PC-3 (cell line): Measurements from ENCODE around the gene SLC10A7. TPM values are rescaled to one million over a fixed set of nuclear protein-coding genes. Genes with fewer than 3 reads are reported as not detected.

Experiments
- ATAC-seq: fragments of 200-7000 bp; cut with Tn5 transposase; 2 replicates; pipeline ENCODE4 v1.9.1; 2020; ENCODE audit warnings: mild to moderate bottlenecking, moderate library complexity
- BruUV-seq: library from RNA; stranded (reverse); fragments of 400-500 nt; replicated peaks from 2 replicates; lab custom pipeline; 2021; lab: Mats Ljungman, UMichigan
- CTCF ChIA-PET: fragments of 300-600 bp; sonication (Branson Sonifier 250); formaldehyde crosslinking; loops from one replicate; lab custom pipeline; 2022; ENCODE audit warnings: antibody characterized with exemption; lab: Charles Lee
- POLR2A ChIA-PET: fragments of 300-600 bp; sonication (Branson Sonifier 250); formaldehyde crosslinking; loops from one replicate; lab custom pipeline; 2022; ENCODE audit warnings: antibody characterized with exemption; ENCODE audit not compliant: unreplicated experiment; lab: Charles Lee
- DNase-seq: peaks from one replicate; pipeline ENCODE4 v3.0.0-alpha.2; 2015
- H2AFZ ChIP-seq: fragments of 300-600 bp; sonication (generic); 2 replicates; pipeline ENCODE4 v1.6.0; 2016; ENCODE audit warnings: antibody characterized with exemption, low read length
- H3F3A ChIP-seq: fragments of 300-600 bp; sonication (generic); one replicate; pipeline ENCODE4 v1.6.0; 2017; ENCODE audit warnings: antibody characterized with exemption, low read length, control low read depth, mild to moderate bottlenecking; ENCODE audit not compliant: unreplicated experiment
- H3K27ac ChIP-seq: fragments of 300-600 bp; sonication (generic); 2 replicates; pipeline ENCODE4 v1.5.1; 2016; ENCODE audit warnings: mild to moderate bottlenecking, low read length
- H3K27me3 ChIP-seq: fragments of 300-600 bp; sonication (generic); 2 replicates; pipeline ENCODE4 v1.6.1; 2016; ENCODE audit warnings: low read length, mixed read lengths
- H3K36me3 ChIP-seq: fragments of 300-600 bp; sonication (generic); 2 replicates; pipeline ENCODE4 v1.6.1; 2016; ENCODE audit warnings: low read depth, mixed run types, low read length, mixed read lengths
- H3K4me1 ChIP-seq: fragments of 300-600 bp; sonication (generic); 2 replicates; pipeline ENCODE4 v1.5.1; 2016; ENCODE audit warnings: low read length; ENCODE audit not compliant: insufficient read depth
- H3K4me2 ChIP-seq: fragments of 300-600 bp; sonication (generic); 2 replicates; pipeline ENCODE4 v1.6.0; 2016; ENCODE audit warnings: low read length
- H3K4me3 ChIP-seq: fragments of 300-600 bp; sonication (generic); 2 replicates; pipeline ENCODE4 v1.5.1; 2016; ENCODE audit warnings: mild to moderate bottlenecking, low read length, mixed read lengths
- H3K79me2 ChIP-seq: fragments of 300-600 bp; sonication (generic); 2 replicates; pipeline ENCODE4 v1.6.1; 2017; ENCODE audit warnings: low read length, mixed read lengths
- H3K9ac ChIP-seq: fragments of 300-600 bp; sonication (generic); 2 replicates; pipeline ENCODE4 v1.6.0; 2016; ENCODE audit warnings: mild to moderate bottlenecking, low read length
- H3K9me2 ChIP-seq: fragments of 300-600 bp; sonication (generic); replicated peaks from 2 replicates; pipeline ENCODE4 v1.6.1; 2016; ENCODE audit warnings: mixed run types, low read length, mixed read lengths
- H3K9me3 ChIP-seq: fragments of 300-600 bp; sonication (generic); 2 replicates; pipeline ENCODE4 v1.6.1; 2016; ENCODE audit warnings: low read length, mixed read lengths
- H4K20me1 ChIP-seq: fragments of 300-600 bp; sonication (generic); 2 replicates; pipeline ENCODE4 v1.6.1; 2016; ENCODE audit warnings: low read length, mixed read lengths
- EZH2 ChIP-seq: fragments of 300-600 bp; sonication (generic); IDR thresholded peaks from one replicate; pipeline ENCODE4 v1.6.1; 2017; ENCODE audit warnings: antibody characterized with exemption, mild to moderate bottlenecking, low read length; ENCODE audit not compliant: unreplicated experiment
- EZH2phosphoT487 ChIP-seq: fragments of 300-600 bp; sonication (generic); IDR thresholded peaks from 2 replicates; pipeline ENCODE4 v1.6.1; 2018; ENCODE audit warnings: mild to moderate bottlenecking, antibody characterized with exemption, low read length, borderline replicate concordance
- intact Hi-C: fragments of 100-400 bp; cut with micrococcal nuclease; formaldehyde crosslinking; loops from 2 replicates; pipeline ENCODE4 v1.9.0; 2023
- total RNA-seq: library from RNA; depleted of rRNA; stranded (reverse); fragments of >200 nt; gene quantifications from 2 replicates; pipeline ENCODE4 v1.2.3, GENCODE V29; 2014
- TF ChIP-seq, protein P1 (sequence below): fragments of 300-600 bp; sonication (generic); conservative IDR thresholded peaks from 2 replicates; pipeline ENCODE4 v1.5.1; 2017; ENCODE audit warnings: antibody characterized with exemption, low read depth, mild to moderate bottlenecking, low read length

SLC10A7 gene
- total RNA-seq, 1 experiment from 2014 or later, result 9.1 TPM

DNA sequence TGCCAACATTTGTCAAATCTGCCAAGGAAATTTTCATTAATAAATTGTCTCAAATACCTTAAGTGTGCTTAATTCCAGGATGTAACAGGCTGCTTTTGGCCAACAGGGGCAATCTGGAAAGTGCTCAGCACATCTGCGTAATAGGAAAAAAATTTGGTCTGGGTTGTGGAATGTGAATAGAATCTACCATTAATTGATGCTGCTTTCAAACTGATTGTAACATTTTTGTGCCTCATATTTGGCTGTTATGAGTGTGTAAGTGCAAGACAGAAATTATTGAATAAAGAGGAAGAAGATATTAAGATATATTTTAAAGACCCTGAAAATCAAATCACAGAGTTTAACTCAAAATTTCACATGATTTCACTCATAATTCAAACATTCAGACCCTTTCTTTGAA, 266.3 kb downstream of the SLC10A7 start:
- H3K9ac ChIP-seq, result no peak overlapping the region
- no peak for DNase-seq
- TF ChIP-seq EZH2 (no peak), EZH2phosphoT487 (no peak)
- TF ChIP-seq, protein P1, sequence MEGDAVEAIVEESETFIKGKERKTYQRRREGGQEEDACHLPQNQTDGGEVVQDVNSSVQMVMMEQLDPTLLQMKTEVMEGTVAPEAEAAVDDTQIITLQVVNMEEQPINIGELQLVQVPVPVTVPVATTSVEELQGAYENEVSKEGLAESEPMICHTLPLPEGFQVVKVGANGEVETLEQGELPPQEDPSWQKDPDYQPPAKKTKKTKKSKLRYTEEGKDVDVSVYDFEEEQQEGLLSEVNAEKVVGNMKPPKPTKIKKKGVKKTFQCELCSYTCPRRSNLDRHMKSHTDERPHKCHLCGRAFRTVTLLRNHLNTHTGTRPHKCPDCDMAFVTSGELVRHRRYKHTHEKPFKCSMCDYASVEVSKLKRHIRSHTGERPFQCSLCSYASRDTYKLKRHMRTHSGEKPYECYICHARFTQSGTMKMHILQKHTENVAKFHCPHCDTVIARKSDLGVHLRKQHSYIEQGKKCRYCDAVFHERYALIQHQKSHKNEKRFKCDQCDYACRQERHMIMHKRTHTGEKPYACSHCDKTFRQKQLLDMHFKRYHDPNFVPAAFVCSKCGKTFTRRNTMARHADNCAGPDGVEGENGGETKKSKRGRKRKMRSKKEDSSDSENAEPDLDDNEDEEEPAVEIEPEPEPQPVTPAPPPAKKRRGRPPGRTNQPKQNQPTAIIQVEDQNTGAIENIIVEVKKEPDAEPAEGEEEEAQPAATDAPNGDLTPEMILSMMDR, result no peak

GRCh38 chr4:146252969-146253611, 268.6 kb downstream of the SLC10A7 start:
- Histone ChIP-seq H3K27ac (no peak overlapping the region), H2AFZ (no peak overlapping the region)
- CTCF ChIA-PET, result no interaction called here

More for the DNA sequence above, 266.3 kb downstream of the SLC10A7 start:
- ChIA-PET POLR2A (no interaction called here), CTCF (no interaction called here)
- no peak for ATAC-seq
- H3K4me2 ChIP-seq, result no peak overlapping the region
- no peaks in the 10 kb centered on the region for H4K20me1 ChIP-seq
- no peak overlapping the region for H3K27ac ChIP-seq
- intact Hi-C loops, result no loop called here
- H3K36me3 ChIP-seq, result no peaks in the 10 kb centered on the region
- BruUV-seq, result no TSS peak
- no peaks in the 10 kb centered on the region for H3K79me2 ChIP-seq
- no peaks in the 10 kb centered on the region for H3K9me2 ChIP-seq
- no peaks in the 10 kb centered on the region for H3K9me3 ChIP-seq
- no peak overlapping the region for H2AFZ ChIP-seq
- peaks cover 4% of the 10 kb centered on the region; the same call in 1 of the 2 replicates for H3K4me1 ChIP-seq
- no peak overlapping the region for H3K4me3 ChIP-seq
- H3F3A ChIP-seq, result no peaks in the 10 kb centered on the region
- H3K27me3 ChIP-seq, result no peaks in the 10 kb centered on the region

DNA sequence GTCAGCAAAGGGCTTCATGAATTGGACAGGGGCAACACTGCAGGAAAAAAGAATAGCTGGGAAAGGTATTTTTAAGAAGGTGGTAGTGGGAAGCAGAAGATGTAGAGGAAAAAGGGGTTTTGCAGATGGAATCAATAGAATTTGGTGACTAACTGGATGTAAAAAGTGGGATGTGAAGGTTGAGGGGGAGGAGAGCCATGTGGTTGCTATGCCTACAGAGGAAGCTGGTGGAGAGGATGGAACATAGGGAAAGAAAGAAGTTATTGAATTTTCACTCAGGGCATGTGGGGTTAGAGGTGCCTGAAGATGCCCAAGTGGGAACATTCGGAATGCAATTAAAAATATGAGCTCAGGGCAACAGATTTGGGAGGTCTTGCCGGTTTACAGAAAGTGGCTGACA, 274.4 kb downstream of the SLC10A7 start:
- no peaks in the 10 kb centered on the region for H3K36me3 ChIP-seq
- H3F3A ChIP-seq, result no peaks in the 10 kb centered on the region
- TF ChIP-seq EZH2phosphoT487, result no peak
- TF ChIP-seq, protein P1, result no peak
- H3K9ac ChIP-seq, result no peak overlapping the region
- no peaks in the 10 kb centered on the region for H3K9me3 ChIP-seq
- BruUV-seq, result no TSS peak
- intact Hi-C loops, result no loop called here
- ChIA-PET CTCF (no interaction called here), POLR2A (no interaction called here)
- H3K27me3 ChIP-seq, result no peaks in the 10 kb centered on the region
- DNase-seq (no peak), ATAC-seq (no peak)
- H3K79me2 ChIP-seq, result no peaks in the 10 kb centered on the region
- H4K20me1 ChIP-seq, result no peaks in the 10 kb centered on the region
- no peak overlapping the region for H3K4me3 ChIP-seq
- peaks cover 8% of the 10 kb centered on the region for H3K4me1 ChIP-seq
- no peak overlapping the region for H2AFZ ChIP-seq
- H3K4me2 ChIP-seq, result no peak overlapping the region
- no peaks in the 10 kb centered on the region for H3K9me2 ChIP-seq
- H3K27ac ChIP-seq, result no peak overlapping the region

More at GRCh38 chr4:146252969-146253611, 268.6 kb downstream of the SLC10A7 start:
- POLR2A ChIA-PET, result no interaction called here
- H3K9me3 ChIP-seq, result no peaks in the 10 kb centered on the region
- H3K9me2 ChIP-seq, result no peaks in the 10 kb centered on the region
- H3K79me2 ChIP-seq, result no peaks in the 10 kb centered on the region
- no peak for DNase-seq
- no TSS peak for BruUV-seq
- TF ChIP-seq, protein P1, result no peak
- TF ChIP-seq EZH2phosphoT487 (no peak), EZH2 (no peak)
- no peak overlapping the region for H3K4me3 ChIP-seq
- H3K4me2 ChIP-seq, result no peak overlapping the region
- no peaks in the 10 kb centered on the region for H3F3A ChIP-seq
- ATAC-seq, result peak; percentile 42
- H4K20me1 ChIP-seq, result no peaks in the 10 kb centered on the region
- no peaks in the 10 kb centered on the region for H3K36me3 ChIP-seq
- intact Hi-C loops, result no loop called here
- no peaks in the 10 kb centered on the region for H3K27me3 ChIP-seq
- H3K4me1 ChIP-seq, result no peaks in the 10 kb centered on the region
- no peak overlapping the region for H3K9ac ChIP-seq
